Activated CD4-positive, alpha-beta memory T cell treated with anti-CD3 and anti-CD28 coated beads, Interleukin-2, amount 10 ng/mL, durations not matched to agents 7 days and 5 days (primary cell): ENCODE results near the gene CSRP2. TPM values are rescaled to one million over a fixed set of nuclear protein-coding genes. Genes with fewer than 3 reads are reported as not detected.

Experiments used
- CTCF ChIA-PET: fragments of 350-600 bp; sonication (Branson Sonifier 250); formaldehyde crosslinking; loops from one replicate; lab custom pipeline; 2021; ENCODE audit warnings: antibody characterized with exemption, inconsistent platforms; lab: Charles Lee
- POLR2A ChIA-PET: fragments of 350-600 bp; sonication (Branson Sonifier 250); formaldehyde crosslinking; loops from one replicate; lab custom pipeline; 2021; ENCODE audit warnings: antibody characterized with exemption; lab: Charles Lee
- DNase-seq: peaks from one replicate; pipeline ENCODE4 v3.0.0-alpha.2; 2020
- H3K27ac Mint-ChIP-seq: one replicate; pipeline ENCODE4 v1.8.0; 2021; ENCODE audit warnings: mild to moderate bottlenecking, mixed read lengths
- H3K27me3 Mint-ChIP-seq: one replicate; pipeline ENCODE4 v1.8.0; 2021; ENCODE audit warnings: mixed read lengths
- H3K36me3 Mint-ChIP-seq: one replicate; pipeline ENCODE4 v1.8.0; 2021; ENCODE audit warnings: low read depth, mixed read lengths
- H3K4me1 Mint-ChIP-seq: one replicate; pipeline ENCODE4 v1.8.0; 2021; ENCODE audit warnings: mixed read lengths
- H3K4me3 Mint-ChIP-seq: one replicate; pipeline ENCODE4 v1.8.0; 2021; ENCODE audit warnings: mild to moderate bottlenecking, mixed read lengths
- H3K9me3 Mint-ChIP-seq: one replicate; pipeline ENCODE4 v1.8.0; 2021; ENCODE audit warnings: mixed read lengths
- total RNA-seq, 2 experiments: library from RNA; stranded (reverse); gene quantifications; one replicate each; pipeline ENCODE4 v1.2.3, GENCODE V29; 2021

Gene CSRP2
- under 1 TPM in 1 of 2 experiments, not detected in 1; 0.15 TPM for total RNA-seq

- POLR2A ChIA-PET, result no interaction called here
- Mint-ChIP-seq H3K9me3 (no peaks in the 10 kb centered on the region), H3K4me3 (peak within 1 kb of the TSS; percentile 84), H3K27ac (no peak within 1 kb of the TSS), H3K27me3 (peaks cover 67% of the 10 kb centered on the region), H3K36me3 (no peaks in the 10 kb centered on the region), H3K4me1 (peaks cover 13% of the 10 kb centered on the region)
- CTCF ChIA-PET, result no interaction called here
- peak; percentile 69 for DNase-seq
These were observed at the start of gene CSRP2 for GRCh38 chr12:76878899-76879709. Gene CSRP2 (minus strand): TSS chr12:76879019. CDS start chr12:76866260, 12,759 bp downstream.

DNA sequence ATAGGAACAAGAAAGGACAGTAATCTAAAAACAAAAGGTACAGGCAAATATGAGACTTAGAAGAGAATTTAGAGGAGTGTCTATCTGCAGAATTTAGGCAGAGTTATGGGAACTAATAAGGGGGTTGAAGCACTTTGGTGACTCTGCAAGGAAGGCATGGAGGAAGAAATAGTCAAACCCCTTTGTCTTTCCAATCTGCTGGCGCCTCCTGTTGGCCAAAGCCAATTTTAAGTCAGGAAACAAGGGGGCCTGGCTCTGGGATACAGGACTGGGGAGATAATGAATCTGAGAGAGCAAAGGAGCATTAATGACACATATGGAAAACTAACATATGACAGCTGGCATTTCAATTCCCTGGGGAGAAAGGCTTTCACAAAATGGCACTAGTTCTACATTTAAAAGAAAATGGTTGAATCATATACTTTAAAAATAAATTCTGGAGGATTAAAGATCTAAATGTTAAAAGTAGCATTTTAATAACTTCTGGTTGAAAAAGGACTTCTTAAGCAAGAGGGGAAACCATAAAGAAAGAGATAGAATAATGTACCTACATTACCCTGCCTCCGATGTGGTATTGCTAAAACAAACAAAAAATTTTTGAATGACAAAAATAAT lies 48.5 kb upstream of the CSRP2 start:
- H3K27ac Mint-ChIP-seq, result no peak overlapping the region
- H3K27me3 Mint-ChIP-seq, result peaks cover 5% of the 10 kb centered on the region
- H3K36me3 Mint-ChIP-seq, result no peaks in the 10 kb centered on the region
- DNase-seq, result peak; percentile 30
- H3K9me3 Mint-ChIP-seq, result no peaks in the 10 kb centered on the region
- POLR2A ChIA-PET, result no interaction called here
- CTCF ChIA-PET, result no interaction called here
- no peak overlapping the region for H3K4me3 Mint-ChIP-seq
- H3K4me1 Mint-ChIP-seq, result no peaks in the 10 kb centered on the region

DNA sequence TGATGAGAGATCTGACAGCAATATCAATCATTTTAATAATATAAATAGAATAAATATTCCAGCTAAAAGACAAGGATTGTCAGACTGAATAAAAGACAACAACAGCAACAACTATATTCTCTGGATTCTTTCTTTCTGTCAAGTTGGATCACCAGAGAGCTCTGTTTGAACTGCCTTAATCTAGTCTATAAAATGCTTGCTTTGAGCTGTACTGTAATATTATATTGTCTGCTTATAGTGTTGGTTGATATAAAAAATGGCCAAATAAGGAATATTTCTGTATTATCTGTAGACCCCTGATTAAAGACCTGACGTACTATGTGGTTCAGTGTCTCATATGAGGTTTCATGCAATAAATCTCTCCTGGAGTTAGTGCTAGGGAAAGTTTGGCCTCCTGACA lies 46.3 kb upstream of the CSRP2 start:
- ChIA-PET CTCF (no interaction called here), POLR2A (no interaction called here)
- H3K4me3 Mint-ChIP-seq, result no peak overlapping the region
- DNase-seq, result no peak
- no peaks in the 10 kb centered on the region for H3K36me3 Mint-ChIP-seq
- no peak overlapping the region for H3K27ac Mint-ChIP-seq
- peaks cover 15% of the 10 kb centered on the region for H3K27me3 Mint-ChIP-seq
- no peaks in the 10 kb centered on the region for H3K9me3 Mint-ChIP-seq
- no peaks in the 10 kb centered on the region for H3K4me1 Mint-ChIP-seq

GRCh38 chr12:76922866-76923265 lies 44.0 kb upstream of the CSRP2 start:
- ChIA-PET POLR2A (no interaction called here), CTCF (no interaction called here)
- Mint-ChIP-seq H3K4me3 (no peak overlapping the region), H3K27ac (no peak overlapping the region), H3K4me1 (no peaks in the 10 kb centered on the region), H3K27me3 (peaks cover 16% of the 10 kb centered on the region), H3K36me3 (no peaks in the 10 kb centered on the region), H3K9me3 (no peaks in the 10 kb centered on the region)
- no peak for DNase-seq

DNA sequence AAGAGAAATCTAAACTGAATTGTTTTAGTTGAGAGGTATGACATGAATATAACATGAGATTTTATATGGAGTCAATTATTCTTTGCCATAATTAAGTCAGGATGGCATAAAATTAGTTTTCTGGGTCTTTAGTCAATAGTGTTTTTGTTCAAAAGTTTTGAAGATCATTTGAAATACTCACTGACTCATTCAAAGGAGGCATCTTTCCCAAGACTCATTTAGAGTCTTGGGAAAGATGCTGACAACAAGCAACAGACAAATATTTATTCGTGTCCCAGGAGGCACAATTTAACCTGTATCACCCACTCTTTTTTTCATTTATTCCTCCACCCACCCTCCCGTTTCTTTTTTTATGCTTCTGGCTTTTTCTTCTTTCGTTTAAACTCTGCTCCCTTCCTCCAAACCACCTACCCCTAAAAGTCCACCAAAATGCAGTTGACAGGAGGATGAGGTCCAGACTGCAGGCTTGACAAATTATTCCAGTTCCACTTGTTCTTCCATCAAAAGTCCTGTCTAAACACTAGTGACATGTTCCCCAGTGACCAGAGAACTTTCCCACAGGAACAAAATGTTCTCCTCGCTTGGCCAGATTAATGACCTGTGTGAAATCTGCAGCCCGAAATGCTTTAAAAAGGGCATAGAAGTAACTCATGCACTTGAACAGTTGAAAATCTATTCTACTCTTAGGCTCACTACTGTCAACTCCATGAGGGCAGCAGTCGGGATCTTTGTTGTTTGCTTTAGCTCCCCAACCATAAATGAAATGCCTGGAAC lies 43.3 kb upstream of the CSRP2 start:
- ChIA-PET CTCF (no interaction called here), POLR2A (no interaction called here)
- H3K4me3 Mint-ChIP-seq, result no peak overlapping the region
- no peak for DNase-seq
- no peak overlapping the region for H3K27ac Mint-ChIP-seq
- H3K36me3 Mint-ChIP-seq, result no peaks in the 10 kb centered on the region
- no peaks in the 10 kb centered on the region for H3K4me1 Mint-ChIP-seq
- no peaks in the 10 kb centered on the region for H3K9me3 Mint-ChIP-seq
- H3K27me3 Mint-ChIP-seq, result peaks cover 16% of the 10 kb centered on the region

DNA sequence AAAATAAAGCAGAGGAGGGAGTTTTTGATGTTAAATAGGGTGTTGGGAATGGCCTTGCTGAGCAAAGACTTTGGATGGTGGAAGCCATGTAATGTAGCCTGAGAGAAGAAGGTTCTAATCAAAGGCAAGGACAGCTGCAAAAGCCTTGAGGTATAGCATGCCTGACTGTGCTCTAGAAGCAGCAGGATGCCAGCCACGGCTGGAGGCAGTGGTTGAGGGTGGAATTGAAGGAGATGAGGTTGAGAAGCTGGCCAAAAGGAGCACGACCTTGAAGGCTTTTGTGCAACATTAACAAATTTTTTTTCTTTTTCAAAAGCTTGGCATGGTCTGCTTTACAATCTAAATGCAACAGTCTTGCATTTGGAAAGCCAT lies 42.3 kb upstream of the CSRP2 start:
- CTCF ChIA-PET, result no interaction called here
- DNase-seq, result no peak

GRCh38 chr12:76920172-76921099 lies 41.6 kb upstream of the CSRP2 start:
- POLR2A ChIA-PET, result no interaction called here
- Mint-ChIP-seq H3K9me3 (no peaks in the 10 kb centered on the region), H3K4me3 (no peak overlapping the region), H3K27me3 (peaks cover 17% of the 10 kb centered on the region), H3K27ac (no peak overlapping the region), H3K4me1 (no peaks in the 10 kb centered on the region), H3K36me3 (no peaks in the 10 kb centered on the region)
- CTCF ChIA-PET, result no interaction called here
- DNase-seq, result no peak

More for the DNA sequence above, 42.3 kb upstream of the CSRP2 start:
- no peaks in the 10 kb centered on the region for H3K36me3 Mint-ChIP-seq
- H3K27me3 Mint-ChIP-seq, result peaks cover 13% of the 10 kb centered on the region
- H3K4me3 Mint-ChIP-seq, result no peak overlapping the region
- H3K4me1 Mint-ChIP-seq, result no peaks in the 10 kb centered on the region
- POLR2A ChIA-PET, result no interaction called here
- no peak overlapping the region for H3K27ac Mint-ChIP-seq
- no peaks in the 10 kb centered on the region for H3K9me3 Mint-ChIP-seq

DNA sequence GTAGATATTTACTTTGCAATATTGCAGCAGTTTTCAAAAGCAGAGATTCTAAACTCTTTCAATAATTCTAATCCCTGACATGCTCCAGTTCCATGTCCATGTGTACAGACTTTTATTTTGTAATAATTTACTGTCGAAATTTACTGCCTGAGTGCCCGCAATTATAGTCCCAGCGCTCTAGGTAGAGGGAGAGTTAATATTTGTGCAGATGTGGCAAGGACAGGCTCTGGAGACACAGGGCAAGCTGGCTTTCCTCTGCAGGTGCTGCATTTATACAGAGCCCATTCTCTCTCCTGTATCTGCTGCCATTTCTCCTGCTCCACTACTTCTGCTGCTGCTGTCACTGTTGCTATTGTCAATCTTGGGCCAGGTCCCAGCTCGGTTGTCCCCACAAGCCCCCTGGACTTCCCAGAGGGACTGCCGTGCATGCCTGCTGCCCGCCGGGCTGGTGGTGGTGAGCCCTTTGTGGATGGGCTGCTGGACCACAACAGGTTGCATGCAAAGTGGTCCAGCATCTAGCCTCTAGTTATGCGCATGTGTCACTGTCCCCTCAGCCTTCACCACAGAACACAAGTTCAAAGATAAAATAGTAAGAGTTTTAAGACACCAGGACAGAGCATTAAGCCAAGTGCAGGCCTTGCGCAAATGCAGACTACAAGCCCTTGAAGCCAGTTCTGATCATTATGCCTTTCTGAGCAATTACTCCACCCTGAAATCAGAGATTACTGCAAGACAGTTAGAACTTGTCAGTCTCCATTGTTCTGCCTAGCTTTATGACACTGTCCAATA lies 40.8 kb upstream of the CSRP2 start:
- H3K36me3 Mint-ChIP-seq, result no peaks in the 10 kb centered on the region
- H3K27ac Mint-ChIP-seq, result no peak overlapping the region
- ChIA-PET CTCF (no interaction called here), POLR2A (no interaction called here)
- H3K9me3 Mint-ChIP-seq, result no peaks in the 10 kb centered on the region
- DNase-seq, result no peak
- no peak overlapping the region for H3K4me3 Mint-ChIP-seq
- no peaks in the 10 kb centered on the region for H3K4me1 Mint-ChIP-seq
- peaks cover 18% of the 10 kb centered on the region for H3K27me3 Mint-ChIP-seq

- H3K27ac Mint-ChIP-seq, result no peak overlapping the region
- H3K36me3 Mint-ChIP-seq, result no peaks in the 10 kb centered on the region
- H3K4me1 Mint-ChIP-seq, result no peaks in the 10 kb centered on the region
- POLR2A ChIA-PET, result no interaction called here
- no peaks in the 10 kb centered on the region for H3K9me3 Mint-ChIP-seq
- peaks cover 15% of the 10 kb centered on the region for H3K27me3 Mint-ChIP-seq
- CTCF ChIA-PET, result interaction anchor here (1.4 kb wide), 1 partner anchor 95 kb away, joined by 3 read pairs; no protein-coding TSS in a partner anchor
- no peak overlapping the region for H3K4me3 Mint-ChIP-seq
- DNase-seq, result no peak
These were observed 37.3 kb upstream of the CSRP2 start for GRCh38 chr12:76916170-76916540.

DNA sequence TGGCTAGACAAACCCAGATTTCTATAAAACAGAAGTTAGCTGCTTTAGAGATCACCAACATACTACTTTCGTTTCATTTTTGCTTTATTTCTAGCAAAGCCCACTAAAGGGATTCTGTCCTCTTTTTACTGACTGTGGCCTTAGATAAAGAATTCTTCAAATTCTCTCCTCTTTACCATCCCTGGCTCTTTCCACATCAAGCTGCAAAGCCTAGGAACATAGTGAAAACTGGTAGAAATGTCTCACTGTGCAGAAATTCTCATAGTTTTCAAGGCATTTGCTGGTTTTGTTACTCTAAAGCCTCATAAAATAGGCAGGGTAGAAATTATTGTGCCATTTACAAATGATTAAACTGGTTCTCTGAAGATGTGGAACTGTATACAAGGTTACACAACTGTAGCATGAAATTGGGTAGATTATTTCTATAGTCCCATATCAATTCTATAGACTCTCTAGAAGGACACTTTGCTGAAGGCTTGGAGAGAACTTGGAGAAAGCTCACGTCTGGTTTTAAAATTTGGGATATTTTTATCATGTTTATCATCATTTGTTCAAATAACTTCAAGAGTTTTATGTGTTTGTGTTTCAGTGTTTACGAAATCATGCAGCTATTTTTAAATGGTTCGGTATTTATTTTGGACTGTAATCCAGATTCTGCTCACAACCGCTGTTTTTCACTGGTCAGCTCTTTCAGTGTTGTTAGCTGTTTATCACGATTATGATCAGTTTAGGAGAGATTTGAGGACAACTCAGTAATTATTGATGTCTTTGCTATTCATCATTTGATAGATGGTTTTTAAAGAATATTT lies 36.7 kb upstream of the CSRP2 start:
- POLR2A ChIA-PET, result no interaction called here
- H3K27me3 Mint-ChIP-seq, result peaks cover 14% of the 10 kb centered on the region
- CTCF ChIA-PET, result interaction anchor here (1.4 kb wide), 1 partner anchor 95 kb away, joined by 3 read pairs; no protein-coding TSS in a partner anchor
- no peak overlapping the region for H3K4me3 Mint-ChIP-seq
- no peaks in the 10 kb centered on the region for H3K36me3 Mint-ChIP-seq
- H3K9me3 Mint-ChIP-seq, result no peaks in the 10 kb centered on the region
- no peak overlapping the region for H3K27ac Mint-ChIP-seq
- no peaks in the 10 kb centered on the region for H3K4me1 Mint-ChIP-seq
- DNase-seq, result no peak

GRCh38 chr12:76914102-76914859 lies 35.5 kb upstream of the CSRP2 start:
- H3K27me3 Mint-ChIP-seq, result peaks cover 19% of the 10 kb centered on the region
- H3K4me1 Mint-ChIP-seq, result no peaks in the 10 kb centered on the region
- no peak overlapping the region for H3K27ac Mint-ChIP-seq
- DNase-seq, result no peak
- H3K4me3 Mint-ChIP-seq, result no peak overlapping the region
- ChIA-PET POLR2A (no interaction called here), CTCF (no interaction called here)
- no peaks in the 10 kb centered on the region for H3K9me3 Mint-ChIP-seq
- no peaks in the 10 kb centered on the region for H3K36me3 Mint-ChIP-seq
